ENCODE results near the gene ATP5MC2.
"Not testable (repeated sequence)": the region's sequence is repeated elsewhere in the genome, so short reads cannot be mapped to it uniquely, and the experiment has no call there.

Gene ATP5MC2

DNA sequence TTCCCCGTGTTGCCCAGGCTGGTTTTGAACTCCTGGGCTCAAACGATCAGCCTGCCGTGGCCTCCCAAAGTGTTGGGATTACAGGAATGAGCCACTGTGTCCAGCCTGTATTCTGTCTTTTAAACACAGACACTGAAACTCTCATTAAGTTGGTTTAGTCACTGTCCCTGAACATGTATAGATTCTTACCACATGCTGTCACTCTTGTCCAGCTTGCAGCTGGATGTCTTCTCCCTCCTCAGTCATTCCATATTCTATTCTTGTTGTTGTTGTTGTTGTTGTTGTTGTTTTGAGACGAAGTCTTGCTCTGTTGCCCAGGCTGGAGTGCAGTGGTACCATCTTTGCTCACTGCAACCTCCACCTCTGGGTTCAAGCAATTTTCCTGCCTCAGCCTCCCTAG, 12.3 kb upstream of the ATP5MC2 start:
- no peak for DNase-seq

DNA sequence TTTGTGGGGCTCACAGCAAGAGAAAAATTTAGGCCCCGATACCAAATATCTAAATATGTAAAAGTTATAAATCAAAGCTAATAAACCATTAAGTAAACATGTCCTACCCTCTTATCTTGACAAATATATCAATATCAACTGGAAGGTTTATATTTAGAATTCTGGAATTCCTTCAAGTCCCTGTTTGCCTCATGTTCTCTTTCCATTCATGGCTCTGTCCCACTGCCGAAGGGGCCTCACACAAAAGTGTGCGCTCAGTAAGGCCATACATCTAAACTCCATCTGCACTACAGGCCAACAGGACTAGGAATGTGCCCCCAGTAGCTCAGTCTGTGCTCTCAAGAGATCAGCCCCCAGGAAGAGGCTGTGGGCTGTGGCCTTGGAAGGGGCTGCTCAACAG, 10.6 kb upstream of the ATP5MC2 start:
- no peak for DNase-seq

GRCh38 chr12:53684654-53685220, 8.9 kb upstream of the ATP5MC2 start:
- no peak for DNase-seq

DNA sequence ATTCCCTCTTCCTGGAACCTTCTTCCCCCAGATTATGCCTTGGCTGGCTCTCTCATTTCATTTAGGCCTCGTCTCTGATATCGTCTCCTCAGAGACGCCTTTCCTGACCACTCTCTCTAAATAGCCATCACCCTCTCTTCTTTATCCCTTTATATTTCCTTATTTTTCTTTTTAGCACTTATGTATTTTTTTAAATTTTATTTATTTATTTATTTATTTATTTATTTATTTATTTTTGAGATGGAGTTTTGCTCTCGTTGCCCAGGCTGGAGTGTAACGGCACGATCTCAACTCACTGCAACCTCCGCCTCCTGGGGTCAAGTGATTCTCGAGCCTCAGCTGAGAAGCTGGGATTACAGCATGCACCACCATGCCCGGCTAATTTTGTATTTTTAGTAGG, 8.1 kb upstream of the ATP5MC2 start:
- DNase-seq: no peak

DNA sequence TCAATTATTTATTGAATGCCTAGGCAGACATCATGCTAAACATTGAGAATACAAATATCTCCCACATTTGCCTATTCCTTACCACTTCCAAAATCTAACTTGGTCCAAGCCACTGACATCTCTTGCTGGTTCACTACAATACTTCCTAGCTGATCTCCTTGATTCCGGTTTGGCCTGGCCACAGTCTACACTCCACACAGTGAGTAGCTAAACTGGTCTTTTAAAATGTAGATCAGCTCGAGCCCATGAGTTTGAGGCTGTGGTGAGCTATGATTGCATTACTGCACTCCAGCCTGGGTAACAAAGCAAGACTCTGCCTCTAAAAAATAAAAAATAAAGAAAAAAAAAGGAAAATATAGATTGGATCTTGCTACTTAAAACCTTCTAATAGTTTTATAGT, 7.6 kb upstream of the ATP5MC2 start:
- no peak for DNase-seq

GRCh38 chr12:53680061-53680460, 4.2 kb upstream of the ATP5MC2 start:
- DNase-seq: not testable (repeated sequence)

GRCh38 chr12:53677800-53678148, 1.9 kb upstream of the ATP5MC2 start:
- DNase-seq: peak in 1 of 2 experiments; percentile 40

- peak in 1 of 2 experiments; percentile 44 for DNase-seq
Observed at GRCh38 chr12:53677016-53677799, 1.3 kb upstream of the ATP5MC2 start.

DNA sequence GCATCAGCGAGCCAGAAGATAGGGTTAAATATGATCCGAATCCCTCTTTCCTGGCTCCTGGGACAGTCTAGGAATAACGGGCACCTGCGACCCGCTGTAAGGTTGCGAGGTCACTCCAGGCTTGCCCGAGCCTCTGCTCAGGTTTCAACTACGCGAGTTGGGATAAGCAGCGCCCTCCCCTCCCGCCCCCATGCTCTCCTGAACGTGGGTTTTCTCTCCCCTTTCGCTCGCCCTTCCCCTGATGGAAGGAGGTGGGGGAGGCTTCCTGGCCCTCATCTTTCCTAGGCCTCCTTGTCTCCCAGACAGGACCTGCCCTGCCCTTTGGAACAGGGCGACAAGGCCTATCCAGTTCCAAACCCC, 753 bp upstream of the ATP5MC2 start:
- DNase-seq: peak; percentile 49 to 77

DNA sequence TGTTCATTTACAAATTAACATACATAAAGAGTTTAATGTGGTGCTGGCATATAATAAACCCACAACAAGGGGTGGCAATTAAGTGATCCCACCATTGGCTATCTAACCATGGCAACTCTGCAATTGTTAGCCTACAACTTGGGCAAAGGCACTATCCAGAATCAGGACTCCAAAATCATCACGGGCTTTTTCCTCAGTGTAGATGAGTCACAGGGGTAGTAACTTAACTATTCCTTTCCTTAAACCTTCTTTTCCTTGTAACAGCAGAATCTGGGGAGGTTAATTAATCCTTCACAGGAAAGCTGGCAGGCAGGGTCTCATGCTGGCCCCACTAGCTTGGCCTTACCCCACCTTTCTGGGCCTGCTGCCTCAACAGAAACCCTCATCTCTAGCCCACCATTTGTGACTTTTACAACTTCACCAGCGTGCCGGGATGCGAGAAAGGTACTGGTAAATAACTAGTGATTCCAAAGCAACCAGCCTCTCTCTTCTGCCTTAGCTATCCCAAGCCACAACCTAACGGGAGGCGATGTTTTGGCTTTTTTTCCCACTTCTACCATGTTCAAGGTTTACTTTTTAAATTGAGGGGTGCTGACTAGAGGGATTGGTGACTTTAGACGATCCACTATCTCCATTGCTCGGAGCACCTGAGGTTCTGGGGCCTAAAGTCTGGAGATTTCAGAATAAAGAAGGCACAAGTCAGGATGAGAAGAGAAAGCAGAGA, 744 bp downstream of the ATP5MC2 start:
- no peak for DNase-seq

DNA sequence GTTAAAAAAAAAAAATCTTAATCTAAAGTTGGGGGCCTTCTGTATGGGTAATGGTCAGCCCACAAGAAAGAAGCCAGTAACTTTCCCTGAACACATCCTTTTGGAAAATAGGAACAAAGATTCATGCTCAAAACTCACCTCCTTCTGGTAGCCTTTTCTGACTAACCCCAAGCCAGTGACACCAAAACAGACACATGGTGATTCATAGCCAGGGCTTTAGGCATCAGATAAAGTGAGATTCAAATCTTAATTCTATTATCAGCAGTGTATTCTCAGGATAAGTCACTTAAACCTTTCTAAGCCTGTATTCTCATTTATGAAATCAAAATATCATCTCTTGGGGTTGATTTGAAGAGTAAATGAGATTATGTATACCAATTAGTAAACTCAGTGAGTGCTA, 4.9 kb downstream of the ATP5MC2 start:
- no peak for DNase-seq

GRCh38 chr12:53670308-53670707, 5.6 kb downstream of the ATP5MC2 start:
- DNase-seq: no peak

DNA sequence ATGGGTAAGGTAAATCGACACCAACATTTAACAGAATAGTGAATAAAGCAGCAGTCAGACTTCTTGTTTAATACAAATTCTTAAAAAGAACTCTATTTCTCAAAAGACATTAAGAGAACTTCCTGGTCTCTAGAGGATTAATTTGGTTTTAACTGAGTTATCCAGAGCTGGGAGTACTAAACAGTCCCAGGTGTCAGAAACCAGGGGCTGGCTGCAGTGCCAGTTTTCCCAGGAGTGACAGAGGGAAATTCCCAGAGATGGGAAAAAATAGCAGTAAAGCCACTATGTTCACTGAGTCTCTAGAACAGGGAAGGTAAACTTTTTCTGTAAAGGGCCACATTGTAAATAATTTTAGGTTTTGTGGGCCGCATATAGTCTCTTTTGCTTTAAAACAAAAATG, 8.8 kb downstream of the ATP5MC2 start:
- DNase-seq: no peak

DNA sequence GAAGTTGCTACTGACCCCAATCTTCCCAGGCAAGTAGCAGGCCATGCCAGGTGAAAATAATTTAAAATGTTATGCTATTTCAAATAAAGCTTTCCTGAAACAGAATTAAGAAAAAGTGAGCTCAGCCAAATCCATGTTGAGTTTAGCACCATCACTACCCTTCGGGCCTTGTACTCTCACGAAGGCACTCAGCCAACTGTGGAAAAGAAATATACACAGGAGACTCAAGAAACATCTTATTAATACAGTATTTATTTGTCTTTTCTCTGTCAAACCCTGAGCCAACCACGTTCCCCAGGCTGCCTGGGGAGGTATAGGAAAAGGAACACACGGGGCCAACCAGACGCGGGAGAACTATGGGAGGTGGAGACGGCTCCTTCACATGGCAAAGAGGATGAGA, 10.9 kb downstream of the ATP5MC2 start:
- no peak for DNase-seq

DNA sequence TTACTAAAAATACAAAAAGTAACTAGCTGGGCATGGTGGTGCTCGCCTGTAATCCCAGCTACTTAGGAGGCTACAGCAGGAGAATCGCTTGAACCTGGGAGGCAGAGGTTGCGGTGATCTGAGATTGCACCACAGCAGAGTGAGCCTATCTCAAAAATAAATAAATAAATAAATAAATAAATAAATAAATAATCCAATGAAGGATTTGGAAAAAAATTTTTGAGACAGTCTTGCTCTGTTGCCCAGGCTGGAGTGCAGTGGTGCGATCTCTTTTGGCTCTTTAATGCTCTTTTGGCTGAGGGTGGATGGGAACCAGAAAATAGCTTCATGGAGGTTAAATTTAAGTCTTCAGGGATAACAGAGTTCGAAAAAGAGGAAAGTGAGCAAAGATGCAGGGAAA, 11.7 kb downstream of the ATP5MC2 start:
- DNase-seq: no peak

- DNase-seq: no peak
Observed at GRCh38 chr12:53660041-53660440, 15.8 kb downstream of the ATP5MC2 start.

DNA sequence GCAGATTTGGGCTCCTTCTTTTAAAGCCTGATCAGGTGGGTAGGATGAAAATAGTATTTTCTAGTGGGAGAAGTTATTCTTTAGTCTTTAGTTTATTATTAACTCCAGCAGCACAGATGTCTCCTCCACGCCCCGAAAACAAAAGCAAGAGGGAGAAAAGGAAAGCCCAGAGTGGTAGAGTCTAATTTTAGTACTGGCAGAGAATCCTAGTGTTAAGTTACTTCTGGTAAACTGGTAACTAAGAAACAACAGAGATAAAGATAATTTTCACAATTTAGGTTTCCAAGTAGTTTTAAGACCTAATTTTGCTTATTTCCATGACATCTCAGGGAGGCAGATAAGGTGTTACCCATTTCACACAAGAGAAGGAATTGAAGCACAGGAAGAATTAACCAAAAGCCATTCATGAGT, 16.3 kb downstream of the ATP5MC2 start:
- DNase-seq: no peak

- no peak for DNase-seq
Observed at GRCh38 chr12:53659011-53659551, 16.8 kb downstream of the ATP5MC2 start.

GRCh38 chr12:53657041-53657440, 18.8 kb downstream of the ATP5MC2 start:
- no peak for DNase-seq

GRCh38 chr12:53653595-53653994, 22.3 kb downstream of the ATP5MC2 start:
- no peak for DNase-seq

DNA sequence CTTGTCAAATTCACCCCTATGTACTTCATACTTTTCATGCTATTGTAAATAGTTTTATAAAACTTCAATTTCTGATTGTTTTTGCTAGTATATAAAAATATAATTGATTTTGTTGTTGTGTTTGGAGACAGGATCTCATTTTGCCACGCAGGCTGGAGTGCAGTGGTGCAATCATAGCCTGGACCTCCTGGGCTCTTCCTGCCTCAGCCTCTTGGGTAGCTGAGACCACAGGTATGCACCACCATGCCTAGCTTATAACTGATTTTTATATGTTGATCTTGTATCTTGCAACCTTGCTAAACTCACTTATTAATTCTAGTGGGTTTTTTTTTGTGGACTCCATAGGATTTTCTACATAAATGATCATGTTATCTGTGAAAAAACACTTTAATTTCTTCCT, 23.5 kb downstream of the ATP5MC2 start:
- no peak for DNase-seq

- no peak for DNase-seq
Observed at GRCh38 chr12:53651737-53652136, 24.1 kb downstream of the ATP5MC2 start.

- DNase-seq: not testable (repeated sequence)
Observed at GRCh38 chr12:53646300-53646699, 29.6 kb downstream of the ATP5MC2 start.

- DNase-seq: no peak
Observed at GRCh38 chr12:53645165-53645564, 30.7 kb downstream of the ATP5MC2 start.

Measured in NCI-H524 (cell line).